HG03097 (cell line): ENCODE measurements around the gene CDCA7.
"Not testable (repeated sequence)": the region's sequence is repeated elsewhere in the genome, so short reads cannot be mapped to it uniquely, and the experiment has no call there.

ENCODE experiments used
- ATAC-seq: cut with Tn5 transposase; IDR thresholded peaks from one replicate; pipeline ENCODE4 v1.9.1; 2021; ENCODE audit not compliant: unreplicated experiment, low FRiP score

Gene CDCA7

GRCh38 chr2:173400760-173401159 lies 46.1 kb downstream of the CDCA7 start:
- no peak for ATAC-seq

GRCh38 chr2:173401716-173402326 lies 47.1 kb downstream of the CDCA7 start:
- no peak for ATAC-seq

GRCh38 chr2:173402405-173402974 lies 47.8 kb downstream of the CDCA7 start:
- ATAC-seq = no peak

GRCh38 chr2:173404841-173405750 lies 50.4 kb downstream of the CDCA7 start:
- ATAC-seq = no peak

DNA sequence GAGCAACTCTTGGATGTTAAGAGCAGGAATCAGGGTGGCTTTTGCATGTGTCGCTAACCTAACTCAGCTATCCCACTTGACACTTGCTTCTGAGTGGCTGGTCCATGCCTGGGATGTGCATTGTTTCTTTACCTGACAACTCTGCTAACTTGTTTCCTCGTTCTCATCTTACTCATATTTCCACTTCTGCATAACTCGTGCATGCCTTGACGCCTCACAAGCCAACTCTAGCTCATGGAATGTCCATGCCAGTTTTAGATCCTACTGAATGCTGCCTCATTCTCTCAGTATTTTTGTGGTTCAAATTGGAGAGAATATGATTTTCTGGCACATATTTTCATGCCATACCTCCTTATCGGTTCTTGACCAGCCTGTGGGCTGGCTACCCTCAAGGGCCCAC lies 52.5 kb downstream of the CDCA7 start:
- ATAC-seq = no peak

- no peak for ATAC-seq
Measured at GRCh38 chr2:173407646-173408045, 53.0 kb downstream of the CDCA7 start.

GRCh38 chr2:173410579-173410978 lies 55.9 kb downstream of the CDCA7 start:
- ATAC-seq = no peak

- ATAC-seq = no peak
Measured at GRCh38 chr2:173412628-173413027, 58.0 kb downstream of the CDCA7 start.

GRCh38 chr2:173414823-173415322 lies 60.2 kb downstream of the CDCA7 start:
- ATAC-seq = no peak

- ATAC-seq = no peak
Measured at GRCh38 chr2:173415431-173416381, 61.0 kb downstream of the CDCA7 start.

- not testable (repeated sequence) for ATAC-seq
Measured at GRCh38 chr2:173416415-173417152, 61.9 kb downstream of the CDCA7 start.

DNA sequence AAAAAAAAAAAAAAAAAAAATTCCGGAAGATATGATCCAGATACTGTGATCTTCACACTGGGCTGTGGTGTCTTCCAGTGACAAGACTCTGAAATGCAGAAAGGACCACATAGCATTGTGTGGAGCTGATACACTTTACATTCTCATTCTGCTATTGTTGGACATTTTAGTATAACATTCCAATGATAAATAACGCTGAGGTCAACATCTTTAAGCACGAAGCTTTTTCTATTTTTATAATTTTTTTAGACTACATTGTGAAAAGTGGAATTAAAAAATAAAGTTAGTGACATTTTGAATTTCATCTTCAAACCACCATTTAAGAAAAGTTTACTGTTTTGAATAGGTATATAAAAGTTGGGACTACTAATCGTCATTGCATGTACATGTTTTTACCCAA lies 62.7 kb downstream of the CDCA7 start:
- ATAC-seq = no peak

DNA sequence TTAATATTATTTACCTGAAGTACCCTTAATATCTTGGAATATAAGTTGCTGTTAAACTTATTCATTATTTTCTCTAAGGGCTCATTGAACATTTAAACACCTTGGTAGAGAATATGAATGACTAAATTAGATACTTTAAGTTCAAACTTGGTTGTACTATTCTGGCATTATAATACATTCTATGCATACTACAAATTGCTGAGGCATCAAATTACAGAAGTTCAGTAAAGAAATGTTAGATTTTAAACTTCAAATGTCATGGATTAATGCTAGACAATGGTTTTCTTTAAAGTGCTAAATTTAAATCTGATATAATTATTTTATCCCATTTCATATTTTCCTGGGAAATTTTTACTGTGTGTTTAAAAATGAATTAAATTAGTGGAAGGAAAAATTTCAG lies 63.1 kb downstream of the CDCA7 start:
- no peak for ATAC-seq
